Tibial nerve (tissue), 4 donors: ENCODE data around the gene APLNR. TPM values are rescaled to one million over a fixed set of nuclear protein-coding genes. Genes with fewer than 3 reads are reported as not detected.
A peak's percentile ranks its signal among the peaks of the same experiment; 100 is the strongest.
"Not testable (repeated sequence)": the region's sequence is repeated elsewhere in the genome, so short reads cannot be mapped to it uniquely, and the experiment has no call there.

Source experiments
- DNase-seq, 2 donors: peaks; one replicate each; pipeline ENCODE4 v3.0.0-alpha.2; 2019; ENCODE audit warnings: low spot score in 2 of 2
- H3K27ac ChIP-seq, 4 donors: fragments of 200-600 bp; sonication (generic) in 3 of 4; one replicate each; pipeline ENCODE4 v1.5.1; 2017 to 2019; ENCODE audit warnings: mild to moderate bottlenecking in 1 of 4
- H3K27me3 ChIP-seq, 2 donors: fragments of 200-600 bp; sonication (generic) in 1 of 2; one replicate each; pipeline versions ENCODE4 v1.5.1 to v1.6.0; 2017 to 2019
- H3K36me3 ChIP-seq, 3 donors: fragments of 200-600 bp; sonication (generic); one replicate each; pipeline ENCODE4 v1.5.1; 2018 to 2019
- H3K4me1 ChIP-seq, 4 donors: fragments of 200-600 bp; sonication (generic) in 3 of 4; one replicate each; pipeline ENCODE4 v1.5.1; 2017 to 2019
- H3K4me3 ChIP-seq, 4 donors: fragments of 200-600 bp; sonication (generic) in 3 of 4; one replicate each; pipeline ENCODE4 v1.5.1; 2017 to 2019; ENCODE audit warnings: mild to moderate bottlenecking in 1 of 4, moderate library complexity in 1 of 4
- H3K9me3 ChIP-seq, 4 donors: fragments of 200-600 bp; sonication (generic) in 3 of 4; one replicate each; pipeline ENCODE4 v1.5.1; 2017 to 2019
- EP300 ChIP-seq, 2 donors: sonication (generic); formaldehyde crosslinking; IDR thresholded peaks; one replicate each; pipeline ENCODE4 v1.6.1; 2017; ENCODE audit warnings: antibody characterized with exemption in 2 of 2, mild to moderate bottlenecking in 1 of 2
- POLR2A ChIP-seq, 2 donors: fragments of 450-650 bp; IDR thresholded peaks; one replicate each; pipeline ENCODE4 v1.6.1; 2017; ENCODE audit warnings: antibody characterized with exemption in 2 of 2, mild to moderate bottlenecking in 2 of 2, moderate library complexity in 2 of 2
- WGBS, 2 donors: methylation state at CpG; one replicate each; pipeline ENCODE4 v1.1.5; 2018; 5-methylcytosine and 5-hydroxymethylcytosine counted together
- total RNA-seq, 4 donors: library from RNA; depleted of rRNA; stranded (reverse); fragments of >200 nt; gene quantifications; one replicate each; pipeline ENCODE4 v1.1.0, GENCODE V29; 2016
- TF ChIP-seq, protein P1 (sequence below), 5 experiments: fragments of 200-600 bp in 3 of 5; fragments of 450-650 bp in 2 of 5; sonication (generic) in 3 of 5; IDR thresholded peaks; one replicate each; pipeline ENCODE4 v1.5.1; 2016 to 2019; ENCODE audit warnings: antibody characterized with exemption in 5 of 5, mild to moderate bottlenecking in 3 of 5, moderate library complexity in 2 of 5

The APLNR gene
- total RNA-seq, result 10 to 100 TPM in 1 of 4 donors, 1 to 10 TPM in 1, under 1 TPM in 2; 0.63 to 12.9 (median 2.0) TPM

DNA sequence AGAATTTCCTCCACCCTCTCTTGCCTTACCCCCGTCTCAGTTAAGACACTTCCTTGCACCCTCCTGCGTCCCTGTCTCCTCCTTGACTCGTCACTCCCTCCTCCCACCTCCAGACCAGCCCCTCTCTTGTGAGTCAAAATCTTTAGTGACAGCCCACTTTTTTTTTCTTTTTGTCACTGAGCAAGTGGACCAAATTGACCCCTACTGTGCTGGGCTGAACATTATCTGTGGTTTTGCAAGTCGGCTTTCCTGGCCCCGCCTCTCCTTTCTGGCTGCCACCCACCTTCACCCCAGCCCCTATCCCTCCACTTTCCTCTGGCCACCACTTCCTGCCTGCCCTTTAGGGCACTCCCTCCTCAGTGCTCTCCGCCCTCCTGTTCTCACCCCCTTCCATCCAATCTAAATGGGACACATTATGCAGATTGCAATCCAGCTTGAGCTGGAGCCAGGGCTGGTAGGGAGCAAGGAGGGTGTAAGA, at the start of gene APLNR:
APLNR (minus strand) TSS at position 47 of the 478 bp plus-strand sequence. CDS start 246 bp downstream, outside the sequence.
- 20 to 35% methylated on average over 6 of the region's 6 CpGs for WGBS, 2 donors
- H3K9me3 ChIP-seq, result no peaks in the 10 kb centered on the region
- H3K4me3 ChIP-seq, result peak within 1 kb of the TSS in 1 of 4 donors; percentile 7
- no peaks in the 10 kb centered on the region for H3K36me3 ChIP-seq
- no peak within 1 kb of the TSS for H3K27ac ChIP-seq
- peaks cover 0 to 20% of the 10 kb centered on the region in 2 donors for H3K27me3 ChIP-seq
- TF ChIP-seq EP300 (IDR thresholded peaks at IDR 0.05) (no peak), POLR2A (IDR thresholded peaks at IDR 0.05) (no peak)
- TF ChIP-seq, protein P1, sequence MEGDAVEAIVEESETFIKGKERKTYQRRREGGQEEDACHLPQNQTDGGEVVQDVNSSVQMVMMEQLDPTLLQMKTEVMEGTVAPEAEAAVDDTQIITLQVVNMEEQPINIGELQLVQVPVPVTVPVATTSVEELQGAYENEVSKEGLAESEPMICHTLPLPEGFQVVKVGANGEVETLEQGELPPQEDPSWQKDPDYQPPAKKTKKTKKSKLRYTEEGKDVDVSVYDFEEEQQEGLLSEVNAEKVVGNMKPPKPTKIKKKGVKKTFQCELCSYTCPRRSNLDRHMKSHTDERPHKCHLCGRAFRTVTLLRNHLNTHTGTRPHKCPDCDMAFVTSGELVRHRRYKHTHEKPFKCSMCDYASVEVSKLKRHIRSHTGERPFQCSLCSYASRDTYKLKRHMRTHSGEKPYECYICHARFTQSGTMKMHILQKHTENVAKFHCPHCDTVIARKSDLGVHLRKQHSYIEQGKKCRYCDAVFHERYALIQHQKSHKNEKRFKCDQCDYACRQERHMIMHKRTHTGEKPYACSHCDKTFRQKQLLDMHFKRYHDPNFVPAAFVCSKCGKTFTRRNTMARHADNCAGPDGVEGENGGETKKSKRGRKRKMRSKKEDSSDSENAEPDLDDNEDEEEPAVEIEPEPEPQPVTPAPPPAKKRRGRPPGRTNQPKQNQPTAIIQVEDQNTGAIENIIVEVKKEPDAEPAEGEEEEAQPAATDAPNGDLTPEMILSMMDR (IDR thresholded peaks at IDR 0.05), result no peak
- no peak for DNase-seq
- no peaks in the 10 kb centered on the region for H3K4me1 ChIP-seq

DNA sequence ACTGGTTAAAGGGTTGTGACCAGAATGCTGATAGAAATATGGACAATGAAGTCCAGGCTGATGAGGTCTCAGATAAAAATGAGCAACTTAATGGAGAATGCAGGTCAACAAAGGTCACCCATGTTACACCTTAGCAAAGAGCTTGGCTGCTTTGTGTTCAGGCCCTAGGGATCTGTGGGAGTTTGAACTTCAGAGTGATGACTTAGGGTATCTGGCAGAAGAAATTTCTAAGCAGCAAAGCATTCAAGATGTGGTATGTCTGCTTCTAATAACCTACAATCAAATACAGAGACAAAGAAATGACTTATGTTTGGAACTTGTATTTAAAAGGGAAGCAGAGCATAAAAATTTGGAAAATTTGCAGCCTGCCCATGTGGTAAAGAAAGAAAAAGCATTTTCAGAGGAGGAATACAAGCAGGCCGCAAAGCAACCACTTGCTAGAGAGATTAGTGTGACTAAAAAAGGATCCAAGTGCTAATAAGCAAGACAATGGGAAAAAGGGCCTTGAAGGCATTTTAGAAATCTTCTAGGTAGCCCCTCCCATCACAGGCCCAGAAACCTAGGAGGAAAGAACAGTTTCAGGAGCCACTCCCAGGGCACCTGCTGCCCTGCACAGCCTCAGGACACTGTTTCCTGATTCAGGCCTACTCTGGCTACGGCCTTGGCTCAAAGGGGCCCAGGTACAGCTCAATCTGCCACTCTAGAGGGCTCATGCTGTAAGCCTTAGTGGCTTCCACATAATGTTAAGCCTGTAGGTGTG, 46.4 kb upstream of the APLNR start:
- Histone ChIP-seq H3K4me1 (peaks cover 0 to 2% (median 0%) of the 10 kb centered on the region in 4 donors), H3K36me3 (no peaks in the 10 kb centered on the region), H3K4me3 (no peak overlapping the region), H3K9me3 (no peaks in the 10 kb centered on the region), H3K27ac (no peak overlapping the region), H3K27me3 (no peaks in the 10 kb centered on the region)
- no peak for DNase-seq
- TF ChIP-seq, protein P1 (IDR thresholded peaks at IDR 0.05), result no peak
- TF ChIP-seq EP300 (IDR thresholded peaks at IDR 0.05) (no peak), POLR2A (IDR thresholded peaks at IDR 0.05) (no peak)
- 77 to 93% methylated on average over 2 of the region's 2 CpGs for WGBS, 2 donors

DNA sequence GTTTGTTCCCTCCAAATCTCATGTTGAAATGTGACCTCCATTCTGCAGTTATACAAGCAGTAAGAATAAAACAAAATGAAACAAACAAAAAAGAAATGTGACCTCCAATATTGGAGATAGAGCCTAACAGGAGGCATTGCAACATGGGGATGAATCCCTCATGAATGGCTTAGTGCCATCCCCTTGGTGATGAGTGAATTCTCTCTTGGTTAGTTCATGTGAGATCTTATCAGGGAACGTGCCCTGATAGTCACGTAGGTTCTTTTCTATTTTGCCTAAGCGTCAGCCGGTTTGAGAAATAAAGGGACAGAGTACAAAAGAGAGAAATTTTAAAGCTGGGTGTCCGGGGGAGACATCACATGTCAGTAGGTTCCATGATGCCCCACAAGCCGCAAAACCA, 44.5 kb upstream of the APLNR start:
- H3K4me3 ChIP-seq, H3K36me3 ChIP-seq, DNase-seq, H3K27ac ChIP-seq, H3K27me3 ChIP-seq, H3K9me3 ChIP-seq: not testable (repeated sequence)
- H3K4me1 ChIP-seq, result peaks cover 0 to 14% (median 0%) of the 10 kb centered on the region in 4 donors
- 79 to 94% methylated on average over 6 of the region's 6 CpGs for WGBS, 2 donors

DNA sequence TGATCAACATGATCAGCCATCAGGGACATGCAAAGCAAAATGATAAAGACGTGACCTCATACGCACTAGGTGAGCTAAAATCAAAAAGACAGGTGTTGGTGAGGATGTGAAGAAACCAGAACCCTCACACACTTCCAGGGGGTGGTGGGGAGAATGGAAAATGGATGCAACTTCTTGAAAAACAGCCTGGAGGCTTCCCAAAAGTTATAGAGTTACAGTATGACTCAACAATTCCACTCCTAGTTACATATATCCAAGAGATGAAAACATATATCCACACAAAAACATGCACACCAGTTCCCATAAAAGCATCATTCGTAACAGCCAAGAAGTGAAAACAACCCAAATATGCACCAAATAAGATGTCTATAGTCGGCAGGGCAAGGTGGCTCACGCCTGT, 42.1 kb upstream of the APLNR start:
- TF ChIP-seq, protein P1 (IDR thresholded peaks at IDR 0.05), result no peak
- no peak for TF ChIP-seq POLR2A (IDR thresholded peaks at IDR 0.05)
- no peak for TF ChIP-seq EP300 (IDR thresholded peaks at IDR 0.05)
- peaks cover 0 to 14% (median 0%) of the 10 kb centered on the region in 4 donors for H3K4me1 ChIP-seq
- 92 to 93% methylated on average over 5 of the region's 5 CpGs for WGBS, 2 donors
- H3K27ac ChIP-seq, result no peak overlapping the region
- no peaks in the 10 kb centered on the region for H3K9me3 ChIP-seq
- H3K4me3 ChIP-seq, result no peak overlapping the region
- no peak for DNase-seq
- H3K27me3 ChIP-seq, result no peaks in the 10 kb centered on the region
- no peaks in the 10 kb centered on the region for H3K36me3 ChIP-seq

DNA sequence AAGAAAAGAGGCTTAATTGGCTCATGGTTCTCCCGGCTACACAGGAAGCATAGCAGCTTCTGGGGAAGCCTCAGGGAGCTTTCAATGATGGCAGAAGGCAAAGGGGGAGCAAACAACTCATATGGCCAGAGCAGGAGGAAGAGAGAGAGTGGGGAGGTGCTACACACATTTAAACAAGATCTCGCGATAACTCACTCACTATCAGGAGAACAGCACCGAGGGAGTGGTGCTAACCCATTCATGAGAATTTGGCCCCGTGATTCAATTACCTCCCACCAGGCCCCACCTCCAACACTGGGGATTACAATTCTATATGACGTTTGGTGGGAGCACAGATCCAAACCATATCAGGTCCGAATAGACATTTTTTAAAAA, 41.7 kb upstream of the APLNR start:
- no peak for DNase-seq
- H3K4me3 ChIP-seq, result no peak overlapping the region
- H3K27ac ChIP-seq, result peak overlapping the region in 1 of 4 donors; percentile 75
- TF ChIP-seq POLR2A (IDR thresholded peaks at IDR 0.05) (no peak), EP300 (IDR thresholded peaks at IDR 0.05) (no peak)
- TF ChIP-seq, protein P1 (IDR thresholded peaks at IDR 0.05), result no peak
- H3K27me3 ChIP-seq, result no peaks in the 10 kb centered on the region
- H3K36me3 ChIP-seq, result no peaks in the 10 kb centered on the region
- peaks cover 0 to 3% (median 0%) of the 10 kb centered on the region in 4 donors for H3K9me3 ChIP-seq
- WGBS, 2 donors, result 84 to 90% methylated on average over 7 of the region's 7 CpGs
- peaks cover 0 to 14% (median 0%) of the 10 kb centered on the region in 4 donors for H3K4me1 ChIP-seq
